Erythroblast (primary cell): ENCODE measurements around the gene WNK4.

Experiments used
- GATA1 ChIP-seq: IDR thresholded peaks from 2 replicates; pipeline ENCODE4 v1.6.1; 2011; ENCODE audit warnings: low read depth, mild to moderate bottlenecking, control low read depth, low read length, moderate library complexity
- POLR2A ChIP-seq: IDR thresholded peaks from 2 replicates; pipeline ENCODE4 v1.6.1; 2011; ENCODE audit warnings: mild to moderate bottlenecking, low read length

DNA sequence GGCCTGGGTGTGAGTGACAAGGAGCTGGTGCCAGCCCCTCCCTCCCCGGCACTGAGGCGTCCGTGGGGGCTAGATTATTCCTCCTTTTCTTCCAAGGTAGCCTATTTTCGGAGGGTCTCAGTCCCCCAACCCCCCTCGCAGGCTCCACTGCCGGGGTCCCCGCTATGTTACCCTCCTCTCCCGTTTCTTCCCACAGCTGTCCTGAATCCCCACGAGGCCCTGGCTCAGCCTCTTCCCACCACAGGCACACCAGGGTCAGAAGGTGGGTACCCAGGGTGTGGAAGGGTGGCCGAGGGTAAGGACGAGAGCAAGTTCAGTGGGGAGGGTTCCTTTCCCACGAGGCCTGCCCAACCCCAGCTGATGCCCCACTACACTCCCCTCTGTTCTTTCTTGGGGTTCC lies 18.8 kb upstream of the WNK4 start:
- TF ChIP-seq POLR2A, result no peak
- TF ChIP-seq GATA1, result no peak
